Stimulated activated CD4-positive, alpha-beta T cell treated with anti-CD3 and anti-CD28 coated beads, Interleukin-15, amount 100 ng/mL, for 24 hours (primary cell): Measurements from ENCODE around the gene CNFN.

Experiments
- DNase-seq: peaks from one replicate; pipeline ENCODE4 v3.0.0-alpha.2; 2020

Gene CNFN

GRCh38 chr19:42389899-42390298 lies at the start of gene CNFN:
Gene CNFN, minus strand, starts transcription at chr19:42390297. Its CDS starts 1,260 bp downstream, at chr19:42389037.
- no peak for DNase-seq

GRCh38 chr19:42436006-42436405 lies 45.9 kb upstream of the CNFN start:
- DNase-seq: no peak

- no peak for DNase-seq
These were observed 45.2 kb upstream of the CNFN start for GRCh38 chr19:42435316-42435715.

- DNase-seq: peak; percentile 74
These were observed 43.6 kb upstream of the CNFN start for GRCh38 chr19:42433503-42434260.

- DNase-seq: no peak
These were observed 41.4 kb upstream of the CNFN start for GRCh38 chr19:42431486-42431885.

- no peak for DNase-seq
These were observed 38.6 kb upstream of the CNFN start for GRCh38 chr19:42428676-42429075.

GRCh38 chr19:42427313-42427712 lies 37.2 kb upstream of the CNFN start, which contains the start of gene LIPE:
Gene LIPE, minus strand, starts transcription at chr19:42427388. Its CDS starts 239 bp downstream, at chr19:42427149.
- DNase-seq: no peak

- no peak for DNase-seq
These were observed 36.5 kb upstream of the CNFN start for GRCh38 chr19:42426643-42427042.

- no peak for DNase-seq
These were observed 34.6 kb upstream of the CNFN start for GRCh38 chr19:42424712-42425131.

GRCh38 chr19:42424345-42424707 lies 34.2 kb upstream of the CNFN start:
- no peak for DNase-seq

- DNase-seq: peak; percentile 96
These were observed 33.6 kb upstream of the CNFN start for GRCh38 chr19:42423462-42424344.

GRCh38 chr19:42422901-42423461 lies 32.9 kb upstream of the CNFN start:
- DNase-seq: peak; percentile 55

- DNase-seq: no peak
These were observed 32.2 kb upstream of the CNFN start for GRCh38 chr19:42422092-42422900.

GRCh38 chr19:42421591-42422031 lies 31.5 kb upstream of the CNFN start:
- no peak for DNase-seq

- DNase-seq: no peak
These were observed 31.0 kb upstream of the CNFN start for GRCh38 chr19:42421101-42421500.

- peak; percentile 87 for DNase-seq
These were observed 30.0 kb upstream of the CNFN start for GRCh38 chr19:42420055-42420544.

GRCh38 chr19:42419309-42419708 lies 29.2 kb upstream of the CNFN start:
- no peak for DNase-seq

GRCh38 chr19:42412661-42413076 lies 22.6 kb upstream of the CNFN start:
- DNase-seq: no peak

GRCh38 chr19:42412227-42412626 lies 22.1 kb upstream of the CNFN start:
- DNase-seq: no peak

GRCh38 chr19:42411581-42412178 lies 21.6 kb upstream of the CNFN start:
- DNase-seq: no peak

- no peak for DNase-seq
These were observed 20.3 kb upstream of the CNFN start for GRCh38 chr19:42410371-42410770.

- DNase-seq: no peak
These were observed 19.4 kb upstream of the CNFN start for GRCh38 chr19:42409477-42409876.
